ENCODE data around the gene OARD1.

GRCh38 chr6:41077536-41077935 is 5.4 kb upstream of the OARD1 start:
- TF ChIP-seq CTCF (IDR thresholded peaks at IDR 0.05) (no peak), POLR2AphosphoS5 (IDR thresholded peaks at IDR 0.05) (no peak)

All from esophagus muscularis mucosa (tissue), 3 donors.